DND-41 (cell line): ENCODE results near the gene PPP1R12A.

Source experiments
- CTCF ChIP-seq: IDR thresholded peaks from 2 replicates; pipeline ENCODE4 v1.5.1; 2012; ENCODE audit warnings: borderline replicate concordance, low read length, moderate library complexity, mild to moderate bottlenecking; ENCODE audit not compliant: poor library complexity, severe bottlenecking; ENCODE audit errors: extremely low read depth
- EZH2 ChIP-seq: IDR thresholded peaks from 3 replicates; pipeline ENCODE4 v1.6.1; 2012; ENCODE audit warnings: borderline replicate concordance, low read depth, mild to moderate bottlenecking, moderate library complexity, low read length, inconsistent platforms; ENCODE audit not compliant: severe bottlenecking

GRCh38 chr12:79885911-79886490, 48.9 kb downstream of the PPP1R12A start:
- TF ChIP-seq CTCF (no peak), EZH2 (no peak)
